Measurements from ENCODE around the gene SMAP2. TPM values are rescaled to one million over a fixed set of nuclear protein-coding genes. Genes with fewer than 3 reads are reported as not detected.

The SMAP2 gene
- total and polyA plus RNA-seq, 10 of the 15 experiments (the other 5 are each of a cell fraction or from before 2014, with no cell fraction given): 33.4 to 177 (median 105) TPM

DNA sequence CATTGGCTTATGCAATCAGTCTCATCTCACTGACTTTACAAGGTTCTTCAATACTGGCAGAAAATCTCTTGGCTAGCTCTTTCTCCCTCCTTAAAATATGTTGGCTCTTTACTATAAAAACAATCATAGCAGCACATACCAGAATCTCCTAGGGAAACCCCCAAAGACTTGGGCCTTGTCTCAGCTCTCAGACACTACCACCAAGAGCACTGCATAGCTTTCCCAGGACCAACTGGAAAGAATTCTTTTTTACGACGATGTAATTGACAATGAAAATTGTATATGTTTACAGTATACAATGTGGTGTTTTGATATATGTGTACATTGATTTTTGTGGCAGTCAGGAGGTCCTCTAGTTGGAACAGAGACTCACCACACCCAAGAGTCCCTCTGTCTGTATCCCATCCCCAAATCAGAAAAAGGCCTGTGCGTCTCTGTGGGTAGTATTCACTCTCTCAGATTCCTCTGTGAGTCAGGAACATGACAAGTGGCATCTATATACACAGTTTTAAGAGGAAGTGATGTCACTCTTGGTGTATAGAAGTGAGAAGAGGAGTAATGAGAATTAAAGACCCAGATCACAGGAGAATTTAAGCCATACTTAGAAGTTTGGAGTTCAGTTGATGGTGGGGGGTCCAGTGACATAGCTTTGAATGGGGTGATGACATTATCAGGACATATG is 21.1 kb downstream of the SMAP2 start (continued):
- TF ChIP-seq, protein P1, sequence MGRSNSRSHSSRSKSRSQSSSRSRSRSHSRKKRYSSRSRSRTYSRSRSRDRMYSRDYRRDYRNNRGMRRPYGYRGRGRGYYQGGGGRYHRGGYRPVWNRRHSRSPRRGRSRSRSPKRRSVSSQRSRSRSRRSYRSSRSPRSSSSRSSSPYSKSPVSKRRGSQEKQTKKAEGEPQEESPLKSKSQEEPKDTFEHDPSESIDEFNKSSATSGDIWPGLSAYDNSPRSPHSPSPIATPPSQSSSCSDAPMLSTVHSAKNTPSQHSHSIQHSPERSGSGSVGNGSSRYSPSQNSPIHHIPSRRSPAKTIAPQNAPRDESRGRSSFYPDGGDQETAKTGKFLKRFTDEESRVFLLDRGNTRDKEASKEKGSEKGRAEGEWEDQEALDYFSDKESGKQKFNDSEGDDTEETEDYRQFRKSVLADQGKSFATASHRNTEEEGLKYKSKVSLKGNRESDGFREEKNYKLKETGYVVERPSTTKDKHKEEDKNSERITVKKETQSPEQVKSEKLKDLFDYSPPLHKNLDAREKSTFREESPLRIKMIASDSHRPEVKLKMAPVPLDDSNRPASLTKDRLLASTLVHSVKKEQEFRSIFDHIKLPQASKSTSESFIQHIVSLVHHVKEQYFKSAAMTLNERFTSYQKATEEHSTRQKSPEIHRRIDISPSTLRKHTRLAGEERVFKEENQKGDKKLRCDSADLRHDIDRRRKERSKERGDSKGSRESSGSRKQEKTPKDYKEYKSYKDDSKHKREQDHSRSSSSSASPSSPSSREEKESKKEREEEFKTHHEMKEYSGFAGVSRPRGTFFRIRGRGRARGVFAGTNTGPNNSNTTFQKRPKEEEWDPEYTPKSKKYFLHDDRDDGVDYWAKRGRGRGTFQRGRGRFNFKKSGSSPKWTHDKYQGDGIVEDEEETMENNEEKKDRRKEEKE (IDR thresholded peaks at IDR 0.05): no peak
- TF ChIP-seq TARDBP (IDR thresholded peaks at IDR 0.05; ENCODE audit: borderline replicate concordance) (no peak), POU2F2 (IDR thresholded peaks at IDR 0.05; ENCODE audit: borderline replicate concordance, low read depth, low read length) (0 out of 3 replicates have a peak, but pooled peaks have one; percentile 14), JUNB (IDR thresholded peaks at IDR 0.05) (0 out of 2 replicates have a peak, but pooled peaks have one; percentile 25), DPF2 (IDR thresholded peaks at IDR 0.05) (no peak), CREB1 (IDR thresholded peaks at IDR 0.05; ENCODE audit: low read depth) (peak; percentile 59)
- TF ChIP-seq, protein P2, sequence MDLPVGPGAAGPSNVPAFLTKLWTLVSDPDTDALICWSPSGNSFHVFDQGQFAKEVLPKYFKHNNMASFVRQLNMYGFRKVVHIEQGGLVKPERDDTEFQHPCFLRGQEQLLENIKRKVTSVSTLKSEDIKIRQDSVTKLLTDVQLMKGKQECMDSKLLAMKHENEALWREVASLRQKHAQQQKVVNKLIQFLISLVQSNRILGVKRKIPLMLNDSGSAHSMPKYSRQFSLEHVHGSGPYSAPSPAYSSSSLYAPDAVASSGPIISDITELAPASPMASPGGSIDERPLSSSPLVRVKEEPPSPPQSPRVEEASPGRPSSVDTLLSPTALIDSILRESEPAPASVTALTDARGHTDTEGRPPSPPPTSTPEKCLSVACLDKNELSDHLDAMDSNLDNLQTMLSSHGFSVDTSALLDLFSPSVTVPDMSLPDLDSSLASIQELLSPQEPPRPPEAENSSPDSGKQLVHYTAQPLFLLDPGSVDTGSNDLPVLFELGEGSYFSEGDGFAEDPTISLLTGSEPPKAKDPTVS (IDR thresholded peaks at IDR 0.05; ENCODE audit: low read depth, low read length): no peak
- TF ChIP-seq, protein P3, sequence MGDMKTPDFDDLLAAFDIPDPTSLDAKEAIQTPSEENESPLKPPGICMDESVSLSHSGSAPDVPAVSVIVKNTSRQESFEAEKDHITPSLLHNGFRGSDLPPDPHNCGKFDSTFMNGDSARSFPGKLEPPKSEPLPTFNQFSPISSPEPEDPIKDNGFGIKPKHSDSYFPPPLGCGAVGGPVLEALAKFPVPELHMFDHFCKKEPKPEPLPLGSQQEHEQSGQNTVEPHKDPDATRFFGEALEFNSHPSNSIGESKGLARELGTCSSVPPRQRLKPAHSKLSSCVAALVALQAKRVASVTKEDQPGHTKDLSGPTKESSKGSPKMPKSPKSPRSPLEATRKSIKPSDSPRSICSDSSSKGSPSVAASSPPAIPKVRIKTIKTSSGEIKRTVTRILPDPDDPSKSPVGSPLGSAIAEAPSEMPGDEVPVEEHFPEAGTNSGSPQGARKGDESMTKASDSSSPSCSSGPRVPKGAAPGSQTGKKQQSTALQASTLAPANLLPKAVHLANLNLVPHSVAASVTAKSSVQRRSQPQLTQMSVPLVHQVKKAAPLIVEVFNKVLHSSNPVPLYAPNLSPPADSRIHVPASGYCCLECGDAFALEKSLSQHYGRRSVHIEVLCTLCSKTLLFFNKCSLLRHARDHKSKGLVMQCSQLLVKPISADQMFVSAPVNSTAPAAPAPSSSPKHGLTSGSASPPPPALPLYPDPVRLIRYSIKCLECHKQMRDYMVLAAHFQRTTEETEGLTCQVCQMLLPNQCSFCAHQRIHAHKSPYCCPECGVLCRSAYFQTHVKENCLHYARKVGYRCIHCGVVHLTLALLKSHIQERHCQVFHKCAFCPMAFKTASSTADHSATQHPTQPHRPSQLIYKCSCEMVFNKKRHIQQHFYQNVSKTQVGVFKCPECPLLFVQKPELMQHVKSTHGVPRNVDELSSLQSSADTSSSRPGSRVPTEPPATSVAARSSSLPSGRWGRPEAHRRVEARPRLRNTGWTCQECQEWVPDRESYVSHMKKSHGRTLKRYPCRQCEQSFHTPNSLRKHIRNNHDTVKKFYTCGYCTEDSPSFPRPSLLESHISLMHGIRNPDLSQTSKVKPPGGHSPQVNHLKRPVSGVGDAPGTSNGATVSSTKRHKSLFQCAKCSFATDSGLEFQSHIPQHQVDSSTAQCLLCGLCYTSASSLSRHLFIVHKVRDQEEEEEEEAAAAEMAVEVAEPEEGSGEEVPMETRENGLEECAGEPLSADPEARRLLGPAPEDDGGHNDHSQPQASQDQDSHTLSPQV (IDR thresholded peaks at IDR 0.05): no peak

All from GM12878 (cell line).